Glomerular visceral epithelial cell (primary cell): Measurements from ENCODE around the gene ZNF23.
A peak's percentile ranks its signal among the peaks of the same experiment; 100 is the strongest.

ENCODE experiments used
- DNase-seq: peaks from one replicate; pipeline ENCODE4 v3.0.0-alpha.2; 2016; ENCODE audit errors: extremely low spot score

Gene ZNF23

GRCh38 chr16:71472051-71472450 lies 10.0 kb upstream of the ZNF23 start:
- DNase-seq: no peak

- peak; percentile 34 for DNase-seq
Measured at GRCh38 chr16:71467810-71468209, 5.8 kb upstream of the ZNF23 start.

- no peak for DNase-seq
Measured at GRCh38 chr16:71464231-71464630, 2.2 kb upstream of the ZNF23 start.

GRCh38 chr16:71460941-71461340 lies 1.1 kb downstream of the ZNF23 start:
- DNase-seq: no peak

- DNase-seq: peak; percentile 33
Measured at GRCh38 chr16:71460236-71460635, 1.8 kb downstream of the ZNF23 start.

GRCh38 chr16:71459510-71459909 lies 2.5 kb downstream of the ZNF23 start:
- DNase-seq: no peak

- no peak for DNase-seq
Measured at GRCh38 chr16:71456801-71457200, 5.2 kb downstream of the ZNF23 start.

GRCh38 chr16:71453036-71453435 lies 9.0 kb downstream of the ZNF23 start:
- DNase-seq: no peak

GRCh38 chr16:71449020-71449419 lies 13.0 kb downstream of the ZNF23 start:
- DNase-seq: no peak

- no peak for DNase-seq
Measured at GRCh38 chr16:71448274-71448866, 13.7 kb downstream of the ZNF23 start.

- no peak for DNase-seq
Measured at GRCh38 chr16:71443714-71444113, 18.3 kb downstream of the ZNF23 start.

GRCh38 chr16:71442051-71442440 lies 20.0 kb downstream of the ZNF23 start, which contains the start of gene TLE7:
Gene TLE7, minus strand, starts transcription at chr16:71442054. Its CDS starts 8,730 bp downstream, at chr16:71433324.
- DNase-seq: no peak

- no peak for DNase-seq
Measured at GRCh38 chr16:71441348-71442050, 20.5 kb downstream of the ZNF23 start.

GRCh38 chr16:71440669-71441347 lies 21.2 kb downstream of the ZNF23 start:
- no peak for DNase-seq

GRCh38 chr16:71439523-71439922 lies 22.5 kb downstream of the ZNF23 start:
- peak; percentile 10 for DNase-seq

- no peak for DNase-seq
Measured at GRCh38 chr16:71436473-71436872, 25.6 kb downstream of the ZNF23 start.

GRCh38 chr16:71432906-71433305 lies 29.1 kb downstream of the ZNF23 start:
- DNase-seq: no peak

GRCh38 chr16:71431991-71432390 lies 30.1 kb downstream of the ZNF23 start:
- no peak for DNase-seq

GRCh38 chr16:71431176-71431575 lies 30.9 kb downstream of the ZNF23 start:
- no peak for DNase-seq

- no peak for DNase-seq
Measured at GRCh38 chr16:71430744-71431143, 31.3 kb downstream of the ZNF23 start.

- DNase-seq: no peak
Measured at GRCh38 chr16:71429581-71429980, 32.5 kb downstream of the ZNF23 start.

- no peak for DNase-seq
Measured at GRCh38 chr16:71428883-71429282, 33.2 kb downstream of the ZNF23 start.

- DNase-seq: no peak
Measured at GRCh38 chr16:71428385-71428784, 33.7 kb downstream of the ZNF23 start.
